HG02852 (cell line): ENCODE results near the gene AQP12B.

Experiments used
- ATAC-seq: cut with Tn5 transposase; IDR thresholded peaks from one replicate; pipeline ENCODE4 v1.9.1; 2021; ENCODE audit warnings: mild to moderate bottlenecking, moderate library complexity; ENCODE audit not compliant: unreplicated experiment

The AQP12B gene

DNA sequence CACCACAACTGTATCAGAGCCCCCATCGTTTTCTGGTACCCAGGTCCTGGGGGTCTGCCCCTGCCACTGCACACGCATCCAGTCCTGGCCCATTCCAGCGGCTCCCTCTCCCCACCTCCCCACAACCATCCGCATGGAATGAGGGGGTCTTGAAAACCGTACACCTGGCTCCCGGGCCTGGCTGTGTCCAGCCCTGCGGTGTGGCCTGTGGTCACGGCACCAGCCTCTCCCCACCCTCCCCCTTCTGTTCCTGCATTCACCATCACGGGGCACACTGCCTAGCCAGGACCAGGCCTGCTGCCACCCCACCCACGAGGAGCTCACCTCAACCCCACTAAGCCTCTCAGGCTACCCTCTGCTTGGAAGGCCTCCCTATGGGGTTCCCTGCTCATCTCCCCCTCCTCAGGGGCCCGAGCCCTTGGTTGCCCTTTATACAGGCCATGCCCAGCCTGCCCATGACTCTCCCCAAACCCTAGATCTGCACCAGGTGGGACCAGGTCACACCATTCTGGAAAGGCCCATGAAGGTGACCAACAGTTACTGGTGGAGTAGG, 46.0 kb downstream of the AQP12B start:
- no peak for ATAC-seq

DNA sequence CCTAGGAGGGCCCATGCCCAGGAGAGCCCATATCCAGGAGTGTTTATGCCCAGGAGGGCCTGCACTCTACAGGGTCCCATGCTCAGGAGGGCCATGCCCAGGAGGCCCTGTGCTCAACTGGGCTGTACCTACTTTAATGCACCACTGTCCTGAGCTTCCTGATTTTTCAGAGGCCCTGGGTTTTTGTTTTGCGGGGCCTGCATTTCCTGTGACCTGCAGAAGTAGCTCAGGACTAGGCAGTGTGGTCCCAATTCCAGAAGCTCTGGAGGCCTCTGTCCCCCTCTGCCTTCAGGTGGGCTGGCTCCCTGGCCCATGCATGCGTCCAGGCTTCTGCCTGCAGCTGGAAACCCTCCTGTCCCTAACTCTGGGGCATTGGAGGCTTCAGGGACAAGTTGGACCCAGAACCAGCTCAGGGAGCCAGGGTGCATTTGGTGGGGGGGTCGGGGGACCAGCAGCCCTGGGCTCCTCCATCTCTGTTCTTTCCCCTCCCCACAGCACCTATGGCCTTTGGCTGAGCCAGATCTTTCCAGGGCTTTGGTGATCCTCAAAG, 46.6 kb downstream of the AQP12B start:
- ATAC-seq = no peak

DNA sequence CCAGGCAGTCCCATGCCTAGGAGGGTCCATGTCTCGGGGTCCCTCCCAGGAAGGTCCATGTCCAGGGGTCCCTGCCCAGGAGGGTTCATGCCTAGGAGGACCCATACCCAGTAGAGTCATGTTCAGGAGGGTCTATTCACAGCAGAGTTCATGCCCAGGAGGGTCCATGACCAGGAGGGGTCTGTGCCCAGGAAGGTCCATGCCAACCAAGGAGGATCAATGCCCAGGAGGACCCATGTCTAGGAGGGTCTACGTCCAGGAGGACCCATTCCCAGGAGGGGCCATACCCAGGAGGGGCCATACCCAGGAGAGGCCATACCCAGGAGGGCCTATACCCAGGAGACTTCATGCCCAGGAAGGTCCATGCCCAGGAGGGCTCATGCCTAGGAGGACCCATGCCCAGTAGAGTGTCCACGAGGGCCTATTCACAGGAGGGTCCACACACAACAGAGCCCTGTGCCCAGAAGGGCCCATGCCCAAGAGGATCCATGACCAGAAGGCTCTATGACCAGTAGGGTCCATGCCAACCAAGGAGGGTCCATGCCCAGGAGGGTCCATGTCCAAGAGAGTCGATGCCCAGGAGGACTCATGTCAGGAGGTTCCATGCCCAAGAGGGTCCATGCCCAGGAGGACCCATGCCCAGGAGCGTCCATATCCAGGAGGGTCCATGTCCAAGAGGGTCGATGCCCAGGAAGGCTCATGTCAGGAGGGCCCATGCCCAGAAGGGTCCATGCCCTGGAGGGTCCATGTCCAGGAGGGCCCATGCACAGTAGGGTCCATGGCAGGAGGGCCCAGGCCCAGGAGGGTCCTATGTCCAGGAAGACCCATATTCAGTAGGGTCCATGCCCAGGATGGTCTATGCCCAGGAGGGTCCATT, 47.3 kb downstream of the AQP12B start:
- no peak for ATAC-seq

DNA sequence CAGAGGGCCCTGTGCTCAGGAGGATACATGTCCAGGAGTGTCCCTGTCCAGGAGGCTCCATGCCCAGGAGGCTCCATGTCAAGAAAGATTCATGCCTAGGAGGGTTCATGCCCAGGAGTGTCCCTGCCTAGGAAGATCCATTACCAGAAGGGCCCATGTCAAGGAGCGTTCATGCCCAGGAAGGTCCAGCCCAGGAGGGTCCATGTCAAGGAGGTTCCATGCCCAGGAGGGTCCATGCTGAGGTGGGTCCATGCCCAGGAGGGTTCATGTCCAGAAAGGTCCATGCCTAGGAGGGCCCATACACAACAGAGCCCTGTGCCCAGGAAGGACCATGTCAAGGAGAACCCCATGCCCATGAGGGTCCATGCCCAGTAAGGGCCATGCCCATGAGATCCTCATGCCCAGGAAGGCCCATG, 50.4 kb downstream of the AQP12B start:
- no peak for ATAC-seq

DNA sequence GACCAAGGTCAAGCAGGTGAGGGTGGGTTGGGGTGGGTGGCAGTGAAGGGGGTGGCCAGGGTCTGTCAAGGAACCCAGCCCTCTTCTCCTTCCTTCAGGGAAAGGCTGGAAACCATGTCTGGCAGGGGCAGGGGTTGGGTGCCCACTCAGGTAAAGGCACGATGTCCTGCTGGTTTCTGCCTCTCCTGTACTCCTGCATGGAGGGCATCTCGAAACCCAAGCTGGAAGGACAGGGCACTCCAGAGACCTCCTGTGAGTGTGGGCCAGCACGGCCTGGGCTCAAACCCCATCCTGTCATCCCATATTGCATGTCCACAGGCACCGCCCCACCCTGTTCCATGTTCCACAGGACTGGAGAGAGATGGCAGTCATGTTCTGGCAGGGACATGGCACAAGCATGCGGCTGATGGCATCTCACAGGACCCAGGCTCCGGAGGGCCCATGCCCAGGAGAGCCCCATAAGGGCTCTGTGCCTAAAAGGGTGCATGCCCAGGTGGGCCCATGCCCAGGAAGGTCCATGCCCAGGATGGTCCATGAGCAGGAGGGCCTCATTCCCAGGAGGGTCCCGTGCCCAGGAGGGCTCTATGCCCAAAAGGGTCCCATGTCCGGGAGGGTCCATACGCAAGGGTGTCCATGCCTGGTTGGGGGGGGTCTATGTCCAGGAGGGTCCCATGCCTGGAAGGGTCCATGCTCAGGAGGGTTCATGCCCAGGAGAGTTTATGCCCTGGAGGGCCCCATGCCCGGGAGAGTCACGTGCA, 51.0 kb downstream of the AQP12B start:
- no peak for ATAC-seq

DNA sequence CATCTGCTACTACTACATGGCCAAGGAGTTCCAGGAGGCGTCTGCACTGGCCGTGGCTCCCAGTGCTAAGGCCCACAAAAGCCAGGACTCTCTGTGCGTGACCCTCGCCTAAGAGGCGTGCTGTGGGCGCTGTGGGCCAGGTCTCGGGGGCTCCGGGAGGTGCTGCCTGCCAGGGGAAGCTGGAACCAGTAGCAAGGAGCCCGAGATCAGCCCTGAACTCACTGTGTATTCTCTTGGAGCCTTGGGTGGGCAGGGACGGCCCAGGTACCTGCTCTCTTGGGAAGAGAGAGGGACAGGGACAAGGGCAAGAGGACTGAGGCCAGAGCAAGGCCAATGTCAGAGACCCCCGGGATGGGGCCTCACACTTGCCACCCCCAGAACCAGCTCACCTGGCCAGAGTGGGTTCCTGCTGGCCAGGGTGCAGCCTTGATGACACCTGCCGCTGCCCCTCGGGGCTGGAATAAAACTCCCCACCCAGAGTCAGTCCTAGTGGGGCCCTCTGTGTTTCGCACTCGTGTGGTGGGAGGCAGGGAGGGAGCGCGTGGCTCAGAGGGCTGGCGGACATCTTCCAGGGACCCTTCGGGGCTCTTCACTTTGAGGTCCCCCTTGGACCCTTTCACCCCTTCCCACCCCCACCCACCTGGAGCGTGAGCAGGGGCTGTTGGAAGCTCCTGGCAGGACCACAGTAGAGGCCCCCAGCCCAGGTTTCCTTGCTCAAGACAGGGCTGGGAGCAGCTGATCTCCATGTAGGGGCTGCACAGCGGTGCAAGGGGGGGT, 51.7 kb downstream of the AQP12B start:
- ATAC-seq = no peak

DNA sequence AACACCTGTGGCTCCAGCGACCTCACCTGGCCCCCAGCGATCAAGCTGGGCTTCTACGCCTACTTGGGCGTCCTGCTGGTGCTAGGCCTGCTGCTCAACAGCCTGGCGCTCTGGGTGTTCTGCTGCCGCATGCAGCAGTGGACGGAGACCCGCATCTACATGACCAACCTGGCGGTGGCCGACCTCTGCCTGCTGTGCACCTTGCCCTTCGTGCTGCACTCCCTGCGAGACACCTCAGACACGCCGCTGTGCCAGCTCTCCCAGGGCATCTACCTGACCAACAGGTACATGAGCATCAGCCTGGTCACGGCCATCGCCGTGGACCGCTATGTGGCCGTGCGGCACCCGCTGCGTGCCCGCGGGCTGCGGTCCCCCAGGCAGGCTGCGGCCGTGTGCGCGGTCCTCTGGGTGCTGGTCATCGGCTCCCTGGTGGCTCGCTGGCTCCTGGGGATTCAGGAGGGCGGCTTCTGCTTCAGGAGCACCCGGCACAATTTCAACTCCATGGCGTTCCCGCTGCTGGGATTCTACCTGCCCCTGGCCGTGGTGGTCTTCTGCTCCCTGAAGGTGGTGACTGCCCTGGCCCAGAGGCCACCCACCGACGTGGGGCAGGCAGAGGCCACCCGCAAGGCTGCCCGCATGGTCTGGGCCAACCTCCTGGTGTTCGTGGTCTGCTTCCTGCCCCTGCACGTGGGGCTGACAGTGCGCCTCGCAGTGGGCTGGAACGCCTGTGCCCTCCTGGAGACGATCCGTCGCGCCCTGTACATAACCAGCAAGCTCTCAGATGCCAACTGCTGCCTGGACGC, 52.5 kb downstream of the AQP12B start:
- no peak for ATAC-seq

DNA sequence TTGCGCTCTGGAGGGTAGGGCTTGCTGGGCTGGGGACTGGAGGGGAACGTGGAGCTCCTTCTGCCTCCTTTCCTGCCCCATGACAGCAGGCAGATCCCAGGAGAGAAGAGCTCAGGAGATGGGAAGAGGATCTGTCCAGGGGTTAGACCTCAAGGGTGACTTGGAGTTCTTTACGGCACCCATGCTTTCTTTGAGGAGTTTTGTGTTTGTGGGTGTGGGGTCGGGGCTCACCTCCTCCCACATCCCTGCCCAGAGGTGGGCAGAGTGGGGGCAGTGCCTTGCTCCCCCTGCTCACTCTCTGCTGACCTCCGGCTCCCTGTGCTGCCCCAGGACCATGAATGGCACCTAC, 53.1 kb downstream of the AQP12B start:
- no peak for ATAC-seq

DNA sequence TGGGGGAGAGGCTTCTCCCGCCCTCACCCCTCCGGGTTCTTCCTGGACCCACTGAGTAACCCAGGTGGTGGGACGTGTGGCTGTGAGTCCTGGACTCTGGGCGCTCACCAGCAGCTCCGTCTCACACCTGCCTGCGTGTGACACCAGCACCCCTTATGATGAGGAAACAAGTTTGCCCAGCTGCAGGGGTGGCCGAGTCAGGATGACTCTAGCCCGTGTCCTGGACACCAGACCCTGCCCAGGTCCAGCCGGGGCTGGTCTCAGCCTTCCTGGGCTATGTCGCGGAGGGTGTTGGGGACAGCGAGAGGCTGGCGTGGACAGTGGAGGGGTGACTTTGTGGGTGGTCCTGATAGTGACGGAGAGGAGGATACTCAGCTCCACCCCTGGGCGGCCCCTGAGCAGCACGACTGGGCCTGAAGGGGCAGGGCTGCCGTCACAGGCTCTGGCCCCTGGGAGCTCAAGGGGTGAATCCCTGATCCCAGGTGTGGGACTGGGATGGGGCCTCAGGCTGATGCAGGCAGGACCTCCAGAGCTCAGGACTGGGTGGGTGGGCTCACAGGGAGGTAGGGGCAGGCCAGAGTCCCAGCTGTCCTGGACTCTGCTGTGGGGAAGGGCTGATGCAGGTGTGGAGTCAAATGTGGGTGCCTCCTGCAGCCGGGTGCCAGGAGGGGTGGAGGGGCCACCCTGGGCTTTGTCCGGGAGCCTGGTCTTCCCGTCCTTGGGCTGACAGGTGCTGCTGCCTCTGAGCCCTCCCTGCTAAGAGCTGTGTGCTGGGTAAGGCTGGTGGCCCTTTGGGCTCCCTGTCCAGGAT, 53.7 kb downstream of the AQP12B start:
- no peak for ATAC-seq

DNA sequence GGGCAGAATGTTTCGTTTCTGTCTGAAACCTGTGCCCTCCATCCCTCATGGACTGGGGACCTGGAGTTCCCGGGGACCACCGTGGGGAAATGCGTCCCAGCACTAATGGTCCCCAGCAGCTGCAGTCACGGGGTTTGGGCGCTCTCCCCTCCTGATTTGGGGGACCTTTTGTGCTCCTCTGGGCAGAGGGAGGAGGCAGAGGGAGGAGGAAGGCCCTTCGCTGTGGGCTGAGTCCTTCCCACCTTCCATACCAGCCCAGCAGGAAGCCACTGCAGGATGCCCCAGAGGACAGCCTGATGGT, 54.2 kb downstream of the AQP12B start:
- ATAC-seq = no peak

DNA sequence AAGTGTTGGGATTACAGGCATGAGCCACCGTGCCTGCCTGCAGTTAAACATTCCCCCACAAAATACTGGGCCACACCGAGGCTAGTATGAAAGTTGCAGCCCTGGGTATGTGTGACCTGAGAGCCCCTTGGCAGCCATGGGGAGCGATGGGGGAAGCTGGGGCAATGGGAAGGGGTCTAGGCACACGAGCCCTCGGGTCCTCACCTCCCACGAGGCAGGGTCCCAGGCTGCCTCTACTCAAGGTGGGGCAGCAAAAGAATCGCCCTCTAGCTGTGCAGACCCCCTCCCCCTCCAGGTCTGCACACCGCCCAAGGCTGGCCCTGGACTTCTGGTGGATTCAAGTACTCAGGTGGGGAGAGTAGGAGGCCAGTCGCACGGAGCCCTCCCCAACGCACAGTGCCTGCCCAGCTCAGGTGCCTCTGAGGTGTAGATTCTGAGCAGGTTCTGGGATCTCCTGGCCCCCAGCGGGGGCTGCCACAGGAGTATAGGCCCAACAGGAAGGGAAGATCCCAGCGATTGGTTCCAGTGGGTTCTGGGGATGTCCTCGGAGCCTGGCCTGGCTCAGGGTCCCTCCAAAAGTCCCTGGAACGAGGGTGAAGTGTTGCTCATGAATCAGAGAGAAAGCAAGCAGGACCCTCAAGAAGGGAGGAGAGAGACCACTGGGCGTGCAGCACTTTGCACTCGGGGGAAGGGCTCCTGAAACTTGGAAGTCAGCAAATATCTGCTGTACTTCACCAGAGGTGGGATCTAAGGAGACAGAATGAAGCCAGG, 54.8 kb downstream of the AQP12B start:
- no peak for ATAC-seq

DNA sequence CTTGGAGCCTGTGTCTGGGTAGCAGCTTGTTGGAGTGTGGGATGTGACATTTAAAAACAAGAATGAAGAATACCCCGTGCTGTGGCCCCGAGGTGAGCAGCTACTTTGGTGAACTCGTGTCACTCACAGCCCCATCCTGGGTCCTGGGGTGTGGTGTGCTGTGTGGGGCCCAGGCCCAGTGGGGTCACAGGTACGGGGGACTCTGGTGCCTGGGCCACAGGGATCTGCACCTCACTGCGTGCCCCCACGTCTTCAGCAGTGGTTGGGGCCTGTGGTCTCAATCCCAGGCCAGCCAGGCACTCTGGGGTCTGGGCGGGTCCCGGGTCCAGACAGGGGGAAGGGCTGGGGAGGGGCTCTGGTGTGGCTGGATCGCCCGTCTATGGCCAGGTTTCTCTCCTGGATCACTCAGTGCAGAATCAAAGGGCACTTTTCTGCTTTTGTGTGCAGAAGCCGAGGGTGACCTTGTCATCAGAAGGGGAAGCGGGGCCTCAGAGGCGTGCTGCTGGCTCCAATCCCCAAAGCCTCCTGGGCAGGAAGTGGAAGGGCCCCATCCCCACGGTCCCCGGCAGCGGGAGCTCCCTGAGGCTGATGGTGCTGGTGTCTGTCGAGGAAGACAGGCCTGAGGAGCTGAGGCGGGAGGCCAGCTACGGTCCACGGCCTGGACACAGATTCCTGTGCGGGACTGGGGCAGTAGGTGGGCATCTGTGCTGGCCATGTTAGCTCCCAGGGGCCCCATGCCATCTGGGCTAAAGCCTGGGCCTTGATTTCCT, 56.0 kb downstream of the AQP12B start:
- no peak for ATAC-seq
